Measurements from ENCODE around the gene RAMP2. TPM values are rescaled to one million over a fixed set of nuclear protein-coding genes. Genes with fewer than 3 reads are reported as not detected.

The RAMP2 gene
- total RNA-seq, 1 donor from 2014 or later = not detected

GRCh38 chr17:42750739-42751344 is 10.2 kb upstream of the RAMP2 start:
- DNase-seq (ENCODE audit: low read depth) (no peak), FAIRE-seq (no peak)
- H3K36me3 ChIP-seq (ENCODE audit: control insufficient read depth, insufficient read depth, low read length) = no peaks in the 10 kb centered on the region
- H3K4me3 ChIP-seq (ENCODE audit: low read depth, low read length) = no peak overlapping the region
- H3K27me3 ChIP-seq (ENCODE audit: control insufficient read depth, insufficient read depth, low read length) = peaks cover 2% of the 10 kb centered on the region
- no peak for TF ChIP-seq CTCF (IDR thresholded peaks at IDR 0.05; ENCODE audit: insufficient read depth, low read length, severe bottlenecking)

- Histone ChIP-seq H3K27me3 (ENCODE audit: control insufficient read depth, insufficient read depth, low read length) (peaks cover 2% of the 10 kb centered on the region), H3K4me3 (ENCODE audit: low read depth, low read length) (no peak overlapping the region), H3K36me3 (ENCODE audit: control insufficient read depth, insufficient read depth, low read length) (no peaks in the 10 kb centered on the region)
- FAIRE-seq (no peak), DNase-seq (ENCODE audit: low read depth) (no peak)
- TF ChIP-seq CTCF (IDR thresholded peaks at IDR 0.05; ENCODE audit: insufficient read depth, low read length, severe bottlenecking) = no peak
These were observed 9.4 kb upstream of the RAMP2 start for GRCh38 chr17:42751628-42752027.

- DNase-seq (ENCODE audit: low read depth) (peak; percentile 52), FAIRE-seq (no peak)
- no peak overlapping the region for H3K4me3 ChIP-seq (ENCODE audit: low read depth, low read length)
- no peak for TF ChIP-seq CTCF (IDR thresholded peaks at IDR 0.05; ENCODE audit: insufficient read depth, low read length, severe bottlenecking)
- H3K36me3 ChIP-seq (ENCODE audit: control insufficient read depth, insufficient read depth, low read length) = no peaks in the 10 kb centered on the region
- peaks cover 3% of the 10 kb centered on the region for H3K27me3 ChIP-seq (ENCODE audit: control insufficient read depth, insufficient read depth, low read length)
These were observed 6.2 kb upstream of the RAMP2 start for GRCh38 chr17:42754782-42755181.

- FAIRE-seq (no peak), DNase-seq (ENCODE audit: low read depth) (no peak)
- no peak overlapping the region for H3K4me3 ChIP-seq (ENCODE audit: low read depth, low read length)
- H3K27me3 ChIP-seq (ENCODE audit: control insufficient read depth, insufficient read depth, low read length) = peaks cover 20% of the 10 kb centered on the region
- TF ChIP-seq CTCF (IDR thresholded peaks at IDR 0.05; ENCODE audit: insufficient read depth, low read length, severe bottlenecking) = no peak
- H3K36me3 ChIP-seq (ENCODE audit: control insufficient read depth, insufficient read depth, low read length) = no peaks in the 10 kb centered on the region
These were observed 910 bp upstream of the RAMP2 start for GRCh38 chr17:42759982-42760651.

- Histone ChIP-seq H3K36me3 (ENCODE audit: control insufficient read depth, insufficient read depth, low read length) (no peaks in the 10 kb centered on the region), H3K4me3 (ENCODE audit: low read depth, low read length) (peak overlapping the region; percentile 24), H3K27me3 (ENCODE audit: control insufficient read depth, insufficient read depth, low read length) (peaks cover 20% of the 10 kb centered on the region)
- DNase-seq (ENCODE audit: low read depth) = no peak
- TF ChIP-seq CTCF (IDR thresholded peaks at IDR 0.05; ENCODE audit: insufficient read depth, low read length, severe bottlenecking) = no peak
- FAIRE-seq = no peak
These were observed 611 bp downstream of the RAMP2 start for GRCh38 chr17:42761638-42762037.
